GM06990 (cell line): ENCODE results near the gene NEURL1B.
A peak's percentile ranks its signal among the peaks of the same experiment; 100 is the strongest.

ENCODE experiments used
- DNase-seq: peaks from one replicate; pipeline ENCODE4 v3.0.0-alpha.2; 2011; ENCODE audit not compliant: insufficient read length; ENCODE audit errors: extremely low read depth
- H3K27me3 ChIP-seq: replicated peaks from 2 replicates; pipeline ENCODE4 v1.6.0; 2011; ENCODE audit warnings: low read length; ENCODE audit not compliant: control insufficient read depth, insufficient read depth
- H3K36me3 ChIP-seq: 2 replicates; pipeline ENCODE4 v1.5.1; 2011; ENCODE audit warnings: low read length; ENCODE audit not compliant: control insufficient read depth, insufficient read depth
- H3K4me3 ChIP-seq: replicated peaks from 2 replicates; pipeline ENCODE4 v1.5.1; 2011; ENCODE audit warnings: low read depth, mild to moderate bottlenecking, control low read depth, low read length
- TF ChIP-seq, protein P1 (sequence below): IDR thresholded peaks from 2 replicates; pipeline ENCODE4 v1.5.1; 2011; ENCODE audit warnings: low read length, control low read depth, mild to moderate bottlenecking, inconsistent platforms; ENCODE audit not compliant: insufficient read depth, poor library complexity, severe bottlenecking

NEURL1B gene

DNA sequence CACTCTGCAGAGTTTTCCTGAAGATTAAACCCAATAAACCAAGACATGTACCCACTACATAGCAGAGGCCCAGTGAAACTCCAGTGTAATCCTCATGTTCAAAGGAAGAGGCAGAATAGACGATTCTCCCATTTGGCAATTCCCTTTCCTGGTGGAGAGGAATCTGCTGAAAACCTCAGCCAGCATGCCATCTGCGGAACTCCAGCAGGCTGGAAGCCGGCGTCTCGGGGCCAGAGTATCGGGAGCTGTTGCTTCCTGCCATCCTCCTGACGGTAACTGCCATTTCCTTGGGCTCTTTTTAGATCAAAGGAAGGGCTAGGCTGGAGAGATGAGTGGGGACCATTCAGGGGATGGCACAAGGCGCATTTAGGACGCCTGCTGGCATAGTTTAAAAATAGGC, 20.5 kb downstream of the NEURL1B start:
- H3K36me3 ChIP-seq: no peaks in the 10 kb centered on the region
- DNase-seq: no peak

DNA sequence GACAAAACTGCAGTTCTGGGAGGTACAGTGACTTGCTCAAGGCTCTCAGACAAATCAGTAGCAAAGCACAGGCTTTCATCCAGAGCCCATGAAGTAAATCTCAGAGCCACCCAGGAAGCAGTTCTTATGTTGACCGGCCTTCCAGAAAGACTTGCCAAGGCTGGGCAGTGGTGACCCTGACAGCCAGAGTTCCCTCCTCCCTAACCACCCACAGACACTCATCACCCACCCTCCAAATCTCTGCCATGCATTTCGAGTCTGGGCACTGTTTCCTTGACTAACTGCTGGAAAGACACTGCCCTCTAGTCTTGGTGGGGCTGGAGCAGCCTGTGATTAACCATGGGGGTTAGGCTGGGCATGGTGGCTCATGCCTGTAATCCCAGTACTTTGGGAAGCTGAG, 21.5 kb downstream of the NEURL1B start:
- no peaks in the 10 kb centered on the region; the same call in none of the 2 replicates for H3K27me3 ChIP-seq
- DNase-seq: no peak
- H3K36me3 ChIP-seq: no peaks in the 10 kb centered on the region
- no peak overlapping the region for H3K4me3 ChIP-seq
- TF ChIP-seq, protein P1, sequence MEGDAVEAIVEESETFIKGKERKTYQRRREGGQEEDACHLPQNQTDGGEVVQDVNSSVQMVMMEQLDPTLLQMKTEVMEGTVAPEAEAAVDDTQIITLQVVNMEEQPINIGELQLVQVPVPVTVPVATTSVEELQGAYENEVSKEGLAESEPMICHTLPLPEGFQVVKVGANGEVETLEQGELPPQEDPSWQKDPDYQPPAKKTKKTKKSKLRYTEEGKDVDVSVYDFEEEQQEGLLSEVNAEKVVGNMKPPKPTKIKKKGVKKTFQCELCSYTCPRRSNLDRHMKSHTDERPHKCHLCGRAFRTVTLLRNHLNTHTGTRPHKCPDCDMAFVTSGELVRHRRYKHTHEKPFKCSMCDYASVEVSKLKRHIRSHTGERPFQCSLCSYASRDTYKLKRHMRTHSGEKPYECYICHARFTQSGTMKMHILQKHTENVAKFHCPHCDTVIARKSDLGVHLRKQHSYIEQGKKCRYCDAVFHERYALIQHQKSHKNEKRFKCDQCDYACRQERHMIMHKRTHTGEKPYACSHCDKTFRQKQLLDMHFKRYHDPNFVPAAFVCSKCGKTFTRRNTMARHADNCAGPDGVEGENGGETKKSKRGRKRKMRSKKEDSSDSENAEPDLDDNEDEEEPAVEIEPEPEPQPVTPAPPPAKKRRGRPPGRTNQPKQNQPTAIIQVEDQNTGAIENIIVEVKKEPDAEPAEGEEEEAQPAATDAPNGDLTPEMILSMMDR: no peak

More for the DNA sequence above, 20.5 kb downstream of the NEURL1B start:
- TF ChIP-seq, protein P1: no peak
- Histone ChIP-seq H3K4me3 (no peak overlapping the region), H3K27me3 (no peaks in the 10 kb centered on the region; the same call in none of the 2 replicates)

DNA sequence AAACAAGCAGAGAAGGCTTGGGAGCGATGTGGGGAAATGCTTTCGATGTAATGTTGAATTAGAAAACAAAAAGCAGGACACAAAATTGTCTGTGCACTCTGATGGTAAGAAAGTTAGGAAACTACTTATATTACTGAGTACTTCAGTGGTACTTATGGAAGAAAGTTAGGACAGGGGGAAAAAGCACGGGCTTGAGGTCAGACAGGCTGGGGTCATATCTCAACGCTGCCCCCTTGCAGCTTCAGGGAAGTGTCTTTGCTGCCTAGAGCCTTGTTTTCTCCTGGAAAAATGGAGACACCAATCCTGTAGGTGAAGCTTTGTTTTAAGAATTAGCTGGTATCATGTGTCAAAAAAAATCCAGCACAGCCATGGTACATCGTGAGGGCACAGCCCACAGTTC, 23.0 kb downstream of the NEURL1B start:
- H3K27me3 ChIP-seq: no peaks in the 10 kb centered on the region; the same call in none of the 2 replicates
- no peak overlapping the region for H3K4me3 ChIP-seq
- H3K36me3 ChIP-seq: no peaks in the 10 kb centered on the region
- TF ChIP-seq, protein P1: no peak
- no peak for DNase-seq

DNA sequence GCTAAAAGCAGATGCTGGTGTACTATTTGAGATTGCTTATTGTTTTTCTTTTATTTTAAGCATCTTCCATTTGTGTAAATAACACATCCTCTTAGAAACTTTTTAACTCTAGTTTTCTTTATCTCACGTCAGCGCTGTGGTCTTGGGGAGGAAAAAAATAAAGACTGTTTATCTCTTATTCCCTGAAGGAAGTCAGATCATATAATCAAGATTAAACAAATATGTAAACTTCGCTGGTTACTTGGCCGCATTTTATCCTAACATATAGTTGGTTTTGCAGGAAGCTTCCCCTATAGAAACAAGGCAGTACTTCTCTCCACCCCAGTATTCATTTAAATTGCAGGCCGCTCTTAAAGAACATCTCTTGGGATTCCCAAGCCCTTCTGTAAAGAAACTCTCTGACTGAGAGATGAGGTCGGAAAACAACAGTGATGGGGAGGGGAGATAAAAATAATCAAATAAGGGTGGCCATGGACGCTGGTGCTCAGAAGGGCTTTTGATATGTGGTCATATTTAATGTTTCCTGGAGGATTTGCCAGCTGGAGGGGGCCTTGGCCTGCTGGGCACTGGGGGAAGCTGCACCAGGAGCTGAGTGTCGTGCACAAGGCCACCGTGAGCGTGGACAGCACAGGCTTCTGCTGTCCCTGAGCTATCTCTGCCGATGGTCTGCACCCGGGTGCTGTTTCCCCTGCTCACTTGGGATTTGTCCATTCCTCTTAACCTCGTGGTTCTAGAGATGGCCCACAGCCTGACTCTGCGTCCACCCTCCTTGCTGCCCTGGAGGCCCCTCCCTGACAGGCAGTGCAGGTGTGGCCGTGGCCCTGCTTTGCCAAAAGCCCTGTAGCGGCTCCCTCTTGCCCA, 23.8 kb downstream of the NEURL1B start:
- no peaks in the 10 kb centered on the region for H3K36me3 ChIP-seq
- H3K4me3 ChIP-seq: no peak overlapping the region
- TF ChIP-seq, protein P1: no peak
- no peak for DNase-seq
- no peaks in the 10 kb centered on the region; the same call in none of the 2 replicates for H3K27me3 ChIP-seq

DNA sequence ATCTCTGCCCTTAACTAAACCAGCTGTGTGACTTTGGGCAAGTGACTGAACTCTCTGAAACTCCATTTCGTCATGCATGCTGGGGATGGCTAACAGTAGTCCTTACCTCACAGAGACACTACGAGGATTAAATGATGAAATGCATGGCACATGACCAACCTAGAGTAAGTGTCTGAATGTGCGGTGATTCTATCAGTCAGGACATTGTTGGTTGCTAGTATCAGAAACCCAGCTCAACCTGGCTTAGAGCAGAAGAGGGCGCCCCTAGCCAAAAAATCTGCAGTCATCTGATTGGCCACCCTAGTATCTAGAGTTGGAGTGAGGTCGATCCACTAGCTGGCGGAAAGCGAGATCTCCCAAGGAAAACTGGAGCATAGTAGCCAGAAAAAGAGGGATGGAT, 25.2 kb downstream of the NEURL1B start:
- no peaks in the 10 kb centered on the region for H3K36me3 ChIP-seq
- no peak overlapping the region for H3K4me3 ChIP-seq
- TF ChIP-seq, protein P1: peak; percentile 38
- H3K27me3 ChIP-seq: no peaks in the 10 kb centered on the region; the same call in none of the 2 replicates
- DNase-seq: no peak
